ENCODE measurements around the gene SSX2IP.

The SSX2IP gene

DNA sequence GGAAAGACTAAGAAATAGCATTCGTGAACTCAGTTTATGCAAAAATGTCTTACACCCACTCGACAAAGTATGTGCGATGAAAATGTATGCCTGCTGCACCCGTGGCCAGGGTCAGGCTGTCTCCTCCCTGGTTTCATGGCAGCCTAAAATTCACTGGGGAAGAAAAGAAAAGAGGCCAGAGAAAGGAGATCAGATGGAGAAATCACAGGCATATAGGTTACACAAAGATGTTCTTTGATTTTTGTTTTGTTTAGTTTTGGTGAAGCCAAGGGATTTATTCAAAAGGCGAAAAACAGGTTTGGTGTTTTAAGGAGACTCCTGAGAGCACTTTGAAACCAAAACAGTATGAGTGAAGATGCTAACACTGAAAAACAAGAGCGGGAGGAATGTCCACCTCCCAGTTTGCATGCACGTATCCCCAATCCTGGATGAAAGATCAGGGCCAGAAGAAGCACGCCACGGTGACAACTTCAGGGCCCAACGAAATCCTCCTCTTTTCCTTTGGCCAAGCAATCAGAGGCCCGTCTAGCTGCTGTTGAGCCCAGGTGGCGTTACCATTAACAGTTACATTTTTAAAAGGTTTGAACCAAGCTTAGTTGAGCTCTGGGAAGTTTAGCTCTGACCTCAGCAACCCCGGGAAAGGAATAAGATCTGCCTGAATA, 992 bp upstream of the SSX2IP start:
- TF ChIP-seq, protein P1, sequence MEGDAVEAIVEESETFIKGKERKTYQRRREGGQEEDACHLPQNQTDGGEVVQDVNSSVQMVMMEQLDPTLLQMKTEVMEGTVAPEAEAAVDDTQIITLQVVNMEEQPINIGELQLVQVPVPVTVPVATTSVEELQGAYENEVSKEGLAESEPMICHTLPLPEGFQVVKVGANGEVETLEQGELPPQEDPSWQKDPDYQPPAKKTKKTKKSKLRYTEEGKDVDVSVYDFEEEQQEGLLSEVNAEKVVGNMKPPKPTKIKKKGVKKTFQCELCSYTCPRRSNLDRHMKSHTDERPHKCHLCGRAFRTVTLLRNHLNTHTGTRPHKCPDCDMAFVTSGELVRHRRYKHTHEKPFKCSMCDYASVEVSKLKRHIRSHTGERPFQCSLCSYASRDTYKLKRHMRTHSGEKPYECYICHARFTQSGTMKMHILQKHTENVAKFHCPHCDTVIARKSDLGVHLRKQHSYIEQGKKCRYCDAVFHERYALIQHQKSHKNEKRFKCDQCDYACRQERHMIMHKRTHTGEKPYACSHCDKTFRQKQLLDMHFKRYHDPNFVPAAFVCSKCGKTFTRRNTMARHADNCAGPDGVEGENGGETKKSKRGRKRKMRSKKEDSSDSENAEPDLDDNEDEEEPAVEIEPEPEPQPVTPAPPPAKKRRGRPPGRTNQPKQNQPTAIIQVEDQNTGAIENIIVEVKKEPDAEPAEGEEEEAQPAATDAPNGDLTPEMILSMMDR (conservative IDR thresholded peaks at IDR 0.05; ENCODE audit: control insufficient read depth, insufficient read depth, low read depth, low read length): no peak
- no peak for DNase-seq (ENCODE audit: low read depth)
- peak overlapping the region; percentile 74 for H3K4me3 ChIP-seq (ENCODE audit: control insufficient read depth, low read depth, low read length)

GRCh38 chr1:84689514-84690396, 506 bp downstream of the SSX2IP start:
- peak overlapping the region; percentile 69 for H3K4me3 ChIP-seq (ENCODE audit: control insufficient read depth, low read depth, low read length)
- TF ChIP-seq, protein P1 (conservative IDR thresholded peaks at IDR 0.05; ENCODE audit: control insufficient read depth, insufficient read depth, low read depth, low read length): peak; percentile 34
- no peak for DNase-seq (ENCODE audit: low read depth)

DNA sequence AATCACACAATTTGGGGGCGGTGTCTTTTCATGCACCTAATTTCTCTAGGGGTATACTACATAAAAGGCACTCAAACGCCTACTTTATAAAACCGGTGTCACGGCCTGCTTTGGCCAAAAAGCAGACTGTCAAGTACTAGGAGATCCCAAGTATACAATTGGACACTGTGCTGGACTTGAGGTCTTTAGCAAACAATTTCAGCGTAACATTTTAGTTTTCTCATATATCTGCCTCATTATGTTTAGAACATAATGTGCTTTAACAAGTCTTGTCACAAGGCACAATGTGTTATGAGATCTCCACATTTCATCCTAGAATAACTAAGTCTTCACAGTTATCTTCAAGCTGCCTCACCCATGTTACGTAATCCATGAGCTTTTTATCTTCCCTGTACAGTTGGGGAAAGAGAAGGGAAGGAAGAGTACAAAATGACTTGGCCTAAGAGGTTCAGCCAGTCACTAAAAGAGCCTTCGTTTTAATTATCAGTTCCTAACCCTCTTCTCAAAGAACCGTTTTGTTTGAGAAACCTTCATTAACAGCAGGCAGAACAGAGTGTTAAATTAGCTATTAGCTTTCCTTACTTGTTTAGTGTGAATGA, 1.7 kb downstream of the SSX2IP start:
- H3K4me3 ChIP-seq (ENCODE audit: control insufficient read depth, low read depth, low read length): peak overlapping the region; percentile 69
- TF ChIP-seq, protein P1 (conservative IDR thresholded peaks at IDR 0.05; ENCODE audit: control insufficient read depth, insufficient read depth, low read depth, low read length): no peak
- peak; percentile 43 for DNase-seq (ENCODE audit: low read depth)

GRCh38 chr1:84687714-84688462, 2.4 kb downstream of the SSX2IP start:
- no peak overlapping the region for H3K4me3 ChIP-seq (ENCODE audit: control insufficient read depth, low read depth, low read length)

DNA sequence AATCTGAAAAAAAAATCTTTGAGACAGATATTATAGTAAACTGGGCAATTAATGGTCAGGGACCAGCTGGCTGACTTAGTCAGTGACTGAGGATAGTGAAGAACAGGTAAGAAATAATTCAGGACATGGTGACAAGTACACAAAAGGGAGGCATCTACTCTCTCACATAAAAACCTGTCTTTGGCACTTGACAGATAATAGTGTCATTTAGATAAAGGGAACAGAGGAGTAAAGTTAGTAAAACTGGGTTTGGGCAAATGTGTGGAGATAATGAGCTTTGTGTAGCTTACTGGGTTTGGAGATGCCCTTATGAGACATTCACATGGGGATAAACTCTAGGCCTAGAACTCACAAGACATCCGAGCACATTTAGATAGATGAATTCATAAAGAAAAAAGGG, 4.0 kb downstream of the SSX2IP start:
- H3K4me3 ChIP-seq (ENCODE audit: control insufficient read depth, low read depth, low read length): no peak overlapping the region
- TF ChIP-seq, protein P1 (conservative IDR thresholded peaks at IDR 0.05; ENCODE audit: control insufficient read depth, insufficient read depth, low read depth, low read length): no peak
- no peak for DNase-seq (ENCODE audit: low read depth)

More at GRCh38 chr1:84687714-84688462, 2.4 kb downstream of the SSX2IP start:
- peak; percentile 47 for DNase-seq (ENCODE audit: low read depth)
- TF ChIP-seq, protein P1 (conservative IDR thresholded peaks at IDR 0.05; ENCODE audit: control insufficient read depth, insufficient read depth, low read depth, low read length): no peak

GRCh38 chr1:84683508-84683907, 6.8 kb downstream of the SSX2IP start:
- TF ChIP-seq, protein P1 (conservative IDR thresholded peaks at IDR 0.05; ENCODE audit: control insufficient read depth, insufficient read depth, low read depth, low read length): no peak
- DNase-seq (ENCODE audit: low read depth): no peak
- no peak overlapping the region for H3K4me3 ChIP-seq (ENCODE audit: control insufficient read depth, low read depth, low read length)

Measured in fibroblast of mammary gland (primary cell).